SU-DHL-6 (cell line): ENCODE measurements around the gene GNB4.

Source experiments
- H2AFZ ChIP-seq: fragments of 200-600 bp; sonication (generic); 2 replicates; pipeline ENCODE4 v1.6.1; 2014; ENCODE audit warnings: low read depth, mild to moderate bottlenecking, moderate library complexity, mixed read lengths, antibody characterized with exemption, low read length; ENCODE audit not compliant: severe bottlenecking
- H3F3A ChIP-seq: fragments of 200-600 bp; shearing (Covaris generic); 2 replicates; pipeline ENCODE4 v1.6.0; 2016; ENCODE audit warnings: antibody characterized with exemption, mild to moderate bottlenecking; ENCODE audit not compliant: insufficient read depth
- H3K27ac ChIP-seq: fragments of 200-600 bp; sonication (generic); 2 replicates; pipeline ENCODE4 v1.5.1; 2016; ENCODE audit warnings: low read depth, mild to moderate bottlenecking, low read length, moderate library complexity, mixed read lengths
- H3K27me3 ChIP-seq: fragments of 200-600 bp; sonication (generic), shearing (Covaris generic); 2 replicates; pipeline ENCODE4 v1.6.0; 2014; ENCODE audit warnings: mild to moderate bottlenecking, low read length
- H3K36me3 ChIP-seq: fragments of 200-600 bp; sonication (generic); 2 replicates; pipeline ENCODE4 v1.6.1; 2014; ENCODE audit warnings: mild to moderate bottlenecking, low read length, mixed read lengths
- H3K4me2 ChIP-seq: fragments of 300-600, 200-600 bp; shearing (Covaris generic), sonication (generic); 2 replicates; pipeline ENCODE4 v1.6.0; 2014; ENCODE audit warnings: low read length, low read depth, mild to moderate bottlenecking; ENCODE audit not compliant: poor library complexity, severe bottlenecking
- H3K4me3 ChIP-seq: fragments of 200-600 bp; sonication (generic); 2 replicates; pipeline ENCODE4 v1.5.1; 2014; ENCODE audit warnings: antibody characterized with exemption, low read length, mild to moderate bottlenecking, mixed read lengths; ENCODE audit not compliant: insufficient read depth, poor library complexity, severe bottlenecking
- H3K79me2 ChIP-seq: fragments of 200-600 bp; sonication (generic); 2 replicates; pipeline ENCODE4 v1.6.1; 2014; ENCODE audit warnings: mild to moderate bottlenecking, low read length, moderate library complexity; ENCODE audit not compliant: insufficient read depth
- H3K9ac ChIP-seq: fragments of 200-600 bp; sonication (generic); 2 replicates; pipeline ENCODE4 v1.7.0; 2014; ENCODE audit warnings: mild to moderate bottlenecking, low read length
- H3K9me2 ChIP-seq: fragments of 200-600 bp; sonication (generic); replicated peaks from 2 replicates; pipeline ENCODE4 v1.6.1; 2014; ENCODE audit warnings: low read length; ENCODE audit not compliant: insufficient read depth
- H3K9me3 ChIP-seq: fragments of 200-600 bp; sonication (generic); 2 replicates; pipeline ENCODE4 v1.6.1; 2014; ENCODE audit warnings: low read length, mixed read lengths; ENCODE audit not compliant: insufficient read depth
- H4K20me1 ChIP-seq: fragments of 200-600 bp; sonication (generic); 2 replicates; pipeline ENCODE4 v1.6.1; 2014; ENCODE audit warnings: low read depth, mild to moderate bottlenecking, antibody characterized with exemption, low read length, moderate library complexity, mixed read lengths
- CTCF ChIP-seq: fragments of 200-600 bp; sonication (generic); IDR thresholded peaks from one replicate; pipeline ENCODE4 v1.5.1; 2017; ENCODE audit warnings: antibody characterized with exemption, mild to moderate bottlenecking, low read length, moderate library complexity; ENCODE audit not compliant: insufficient read depth, poor library complexity, severe bottlenecking
- EZH2phosphoT487 ChIP-seq: fragments of 200-600 bp; sonication (generic), shearing (Covaris generic); conservative IDR thresholded peaks from 2 replicates; pipeline ENCODE4 v1.6.1; 2018; ENCODE audit warnings: mild to moderate bottlenecking, antibody characterized with exemption, low read length, moderate library complexity, mixed read lengths

Gene GNB4

GRCh38 chr3:179430277-179430870 is 20.9 kb downstream of the GNB4 start:
- Histone ChIP-seq H3K4me3 (no peak overlapping the region), H3K9ac (no peak overlapping the region), H3K4me2 (no peak overlapping the region), H3K36me3 (no peaks in the 10 kb centered on the region), H3K9me2 (no peaks in the 10 kb centered on the region), H2AFZ (no peak overlapping the region), H3K79me2 (no peaks in the 10 kb centered on the region), H4K20me1 (no peaks in the 10 kb centered on the region), H3K27ac (no peak overlapping the region), H3F3A (no peaks in the 10 kb centered on the region), H3K27me3 (no peaks in the 10 kb centered on the region), H3K9me3 (no peaks in the 10 kb centered on the region)
- TF ChIP-seq CTCF (no peak), EZH2phosphoT487 (no peak)

- Histone ChIP-seq H3K9me3 (no peaks in the 10 kb centered on the region), H3K27me3 (no peaks in the 10 kb centered on the region), H2AFZ (no peak overlapping the region), H3K9ac (no peak overlapping the region), H3K4me3 (no peak overlapping the region), H3K9me2 (no peaks in the 10 kb centered on the region), H4K20me1 (no peaks in the 10 kb centered on the region), H3K36me3 (no peaks in the 10 kb centered on the region), H3K79me2 (no peaks in the 10 kb centered on the region), H3F3A (no peaks in the 10 kb centered on the region), H3K27ac (no peak overlapping the region), H3K4me2 (no peak overlapping the region)
- TF ChIP-seq CTCF (no peak), EZH2phosphoT487 (no peak)
Measured at GRCh38 chr3:179428876-179429548, 22.3 kb downstream of the GNB4 start.

GRCh38 chr3:179425075-179425474 is 26.2 kb downstream of the GNB4 start:
- Histone ChIP-seq H2AFZ (no peak overlapping the region), H3K4me3 (no peak overlapping the region), H3K9me3 (no peaks in the 10 kb centered on the region), H3K79me2 (no peaks in the 10 kb centered on the region), H3F3A (no peaks in the 10 kb centered on the region), H3K9me2 (no peaks in the 10 kb centered on the region), H3K27me3 (no peaks in the 10 kb centered on the region), H3K9ac (no peak overlapping the region), H3K4me2 (no peak overlapping the region), H4K20me1 (no peaks in the 10 kb centered on the region), H3K36me3 (no peaks in the 10 kb centered on the region), H3K27ac (no peak overlapping the region)
- no peak for TF ChIP-seq EZH2phosphoT487
- TF ChIP-seq CTCF = no peak
